HG03060 (cell line): ENCODE measurements around the gene FOSB.

Source experiments
- ATAC-seq: cut with Tn5 transposase; IDR thresholded peaks from one replicate; pipeline ENCODE4 v1.9.1; 2021; ENCODE audit warnings: low read depth, moderate number of reproducible peaks; ENCODE audit not compliant: unreplicated experiment

FOSB gene

DNA sequence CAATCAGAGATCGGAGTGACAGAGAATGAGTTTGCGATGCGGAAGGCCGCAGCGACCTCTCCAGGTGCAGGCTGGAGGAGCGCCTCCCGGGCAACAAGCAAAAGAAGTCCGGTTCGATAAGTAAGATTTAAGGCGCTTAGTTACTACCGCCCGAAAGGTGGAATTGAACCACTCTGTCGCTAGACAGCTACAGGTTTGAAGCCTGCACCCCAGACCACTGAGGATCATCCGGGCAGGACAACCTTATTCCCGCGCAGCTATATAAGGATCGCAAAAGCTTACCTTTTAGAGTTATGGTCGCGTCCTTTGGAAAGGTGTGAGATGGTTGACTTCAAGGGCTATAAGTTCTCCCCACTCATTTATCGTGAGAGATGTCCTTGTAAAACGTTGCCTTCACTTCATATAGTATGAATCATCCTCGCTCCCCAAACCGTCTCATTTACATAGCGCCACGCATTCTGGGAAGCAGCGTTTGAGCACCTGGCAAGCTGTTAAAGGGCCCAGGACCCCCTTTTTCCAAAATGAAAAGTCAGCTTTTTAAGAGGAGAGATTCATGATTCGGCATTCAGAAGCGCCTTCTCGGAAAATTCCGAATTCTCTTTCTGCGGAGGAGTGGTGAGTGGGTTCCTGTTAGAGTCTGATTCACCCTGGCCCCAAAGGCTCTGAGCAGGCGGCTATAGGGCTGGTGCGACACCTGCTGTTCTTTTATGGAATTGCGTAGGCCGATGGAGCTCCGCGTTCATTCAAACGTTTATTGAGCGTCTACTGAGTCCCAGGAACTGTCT lies 10.8 kb downstream of the FOSB start:
- peak; percentile 46 for ATAC-seq

DNA sequence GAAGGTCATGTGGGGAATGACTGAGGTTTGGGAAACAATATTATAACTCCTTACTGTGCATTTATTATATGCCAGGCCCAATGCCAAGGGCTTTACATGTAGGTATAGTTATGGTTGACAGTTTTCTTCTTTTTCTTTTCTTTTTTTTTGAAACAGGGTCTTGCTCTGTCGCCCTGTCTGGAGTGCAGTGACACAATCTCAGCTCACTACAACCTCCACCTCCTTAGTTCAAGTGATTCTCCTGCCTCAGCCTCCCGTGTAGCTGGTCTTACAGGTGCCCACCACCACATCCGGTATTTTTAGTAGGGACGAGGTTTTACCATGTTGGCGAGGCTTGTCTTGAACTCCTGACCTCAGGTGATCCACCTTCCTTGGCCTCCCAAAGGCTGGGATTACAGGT lies 15.2 kb downstream of the FOSB start:
- ATAC-seq: no peak

DNA sequence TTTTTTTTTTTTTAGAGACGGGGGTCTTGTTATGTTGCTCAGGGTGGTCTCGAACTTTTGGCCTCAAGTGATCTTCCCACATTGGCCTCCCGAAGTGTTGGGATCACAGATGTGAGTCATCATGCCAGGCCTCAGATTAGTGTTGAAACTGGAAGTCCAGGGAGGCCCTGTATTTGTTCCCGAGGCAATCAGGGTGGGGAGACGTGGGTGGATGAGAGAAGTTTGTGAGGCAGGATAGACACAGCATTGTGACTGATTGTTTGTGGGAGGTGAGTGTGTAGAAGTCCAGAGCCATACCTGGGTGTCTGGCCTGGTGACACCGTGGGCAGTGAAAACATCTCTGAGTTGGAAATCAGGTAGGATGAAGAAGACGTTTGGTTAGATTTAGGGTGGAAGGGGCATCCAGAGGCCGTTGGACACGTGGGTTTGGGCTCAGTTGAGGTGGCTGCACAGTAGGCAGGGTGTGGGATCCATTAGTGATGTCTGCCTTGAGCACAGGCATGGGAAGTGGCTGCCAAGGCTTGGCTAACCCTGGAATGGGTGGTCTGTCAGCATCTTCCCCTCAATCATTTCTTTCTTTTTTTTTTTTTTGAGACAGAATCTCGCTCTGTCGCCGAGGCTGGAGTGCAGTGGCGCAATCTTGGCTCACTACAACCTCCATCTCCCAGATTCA lies 16.6 kb downstream of the FOSB start:
- ATAC-seq: no peak

DNA sequence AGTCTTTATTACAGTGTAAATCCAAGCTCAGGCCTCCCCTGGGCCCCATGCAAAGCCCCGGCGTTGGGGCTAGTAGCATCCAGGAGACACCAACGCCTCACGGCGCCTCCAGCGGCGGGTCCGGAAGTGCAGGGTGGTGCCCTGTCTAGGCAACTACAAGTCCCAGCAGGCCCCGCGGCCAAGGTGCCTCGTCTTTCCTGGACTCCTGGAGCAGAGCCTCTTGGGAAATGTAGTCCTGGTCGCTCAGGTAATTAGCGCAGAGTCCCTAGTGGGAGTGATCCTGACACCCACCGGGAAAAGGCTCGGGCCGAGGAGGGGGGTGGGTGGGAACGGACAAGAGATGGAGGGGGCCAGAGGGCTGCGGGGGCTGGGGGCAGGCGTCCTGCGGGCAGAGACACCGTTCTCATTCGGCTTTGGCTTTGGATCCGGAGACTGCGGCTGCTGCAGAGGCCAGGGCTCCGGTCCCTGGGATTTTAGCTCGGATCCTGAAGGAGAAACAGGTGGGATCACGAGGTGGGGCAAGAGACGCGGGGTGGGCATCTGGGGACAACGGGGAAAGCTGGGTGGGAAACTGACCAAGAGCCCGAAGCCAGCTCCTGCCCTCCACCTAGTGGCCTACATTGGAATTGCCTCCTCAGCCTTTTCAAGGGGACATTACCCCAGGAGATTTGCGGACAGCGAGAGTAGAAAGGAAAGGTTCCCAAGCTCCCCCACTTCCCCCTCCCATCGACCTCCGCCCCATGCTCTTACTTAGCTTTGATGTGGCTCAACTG lies 17.7 kb downstream of the FOSB start:
- ATAC-seq: peak; percentile 72

DNA sequence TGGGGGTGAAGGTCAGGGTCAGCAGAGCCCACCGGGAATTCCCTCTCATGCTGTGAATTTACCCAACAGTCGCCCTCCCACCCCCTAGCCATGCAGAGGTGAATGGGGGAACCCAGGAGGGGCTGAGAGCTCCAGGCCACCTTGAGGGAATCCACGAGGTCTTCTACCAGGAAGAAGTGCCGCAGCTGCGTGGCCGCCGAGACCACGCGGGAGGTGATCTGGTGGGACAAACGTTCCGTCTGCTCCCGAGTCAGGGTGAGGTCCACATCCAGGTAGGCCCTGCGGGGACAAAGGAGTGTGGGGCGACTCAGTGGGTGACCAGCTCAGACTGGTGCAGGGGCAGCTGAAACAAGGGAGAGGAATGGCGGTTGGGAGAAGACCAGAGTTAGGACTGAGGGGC lies 20.9 kb downstream of the FOSB start:
- no peak for ATAC-seq

DNA sequence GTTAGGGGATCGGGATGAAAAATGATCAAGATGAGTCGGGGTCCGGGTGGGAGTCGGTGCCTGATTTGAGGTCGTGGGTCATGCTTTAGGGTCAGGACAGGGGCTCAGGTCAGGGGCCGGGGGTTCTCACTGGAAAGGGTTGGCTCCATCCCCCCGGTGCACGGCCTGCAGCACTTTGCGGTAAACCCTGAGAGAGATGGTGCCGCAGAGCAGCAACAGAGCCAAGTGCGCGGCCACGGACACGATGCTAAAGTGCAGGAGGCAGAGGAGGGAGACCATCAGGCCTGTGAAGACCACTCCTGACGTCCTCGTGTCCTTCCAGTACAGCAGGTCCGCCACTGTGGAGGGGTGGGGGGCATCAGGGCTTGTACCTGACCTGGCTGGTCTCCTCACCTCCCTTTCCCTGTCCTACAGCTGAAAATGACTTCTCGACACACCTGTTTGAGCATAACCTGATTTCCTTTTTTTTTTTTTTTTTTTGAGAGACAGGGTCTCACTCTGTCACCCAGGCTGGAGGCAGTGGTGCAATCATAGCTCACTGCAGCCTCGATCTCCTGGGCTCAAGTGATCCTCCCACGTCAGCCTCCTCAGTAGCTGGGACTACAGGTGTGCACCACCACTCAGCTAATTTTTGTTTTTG lies 21.5 kb downstream of the FOSB start:
- no peak for ATAC-seq

DNA sequence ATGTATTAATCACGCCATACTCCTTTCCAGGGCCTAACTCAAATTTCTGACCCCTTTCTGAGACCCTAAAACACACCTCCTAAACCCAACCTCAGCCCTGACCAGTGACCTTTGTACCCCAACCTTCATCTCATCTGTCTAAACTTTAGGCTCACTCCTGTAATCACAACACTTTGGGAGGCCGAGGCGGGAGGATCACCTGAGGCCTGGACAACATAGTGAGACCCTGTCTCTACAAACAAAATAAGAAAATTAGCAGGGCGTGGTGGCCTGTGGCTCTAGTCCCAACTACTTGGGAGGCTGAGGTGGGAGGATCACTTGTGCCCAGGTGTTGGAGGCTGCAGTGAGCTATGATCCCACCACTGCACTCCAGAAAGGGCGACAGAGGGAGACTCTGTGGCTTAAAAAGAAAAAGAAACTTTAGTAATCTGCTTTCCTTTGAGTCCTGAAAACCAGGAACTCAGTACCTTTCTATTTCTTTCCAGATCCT lies 24.4 kb downstream of the FOSB start:
- no peak for ATAC-seq

DNA sequence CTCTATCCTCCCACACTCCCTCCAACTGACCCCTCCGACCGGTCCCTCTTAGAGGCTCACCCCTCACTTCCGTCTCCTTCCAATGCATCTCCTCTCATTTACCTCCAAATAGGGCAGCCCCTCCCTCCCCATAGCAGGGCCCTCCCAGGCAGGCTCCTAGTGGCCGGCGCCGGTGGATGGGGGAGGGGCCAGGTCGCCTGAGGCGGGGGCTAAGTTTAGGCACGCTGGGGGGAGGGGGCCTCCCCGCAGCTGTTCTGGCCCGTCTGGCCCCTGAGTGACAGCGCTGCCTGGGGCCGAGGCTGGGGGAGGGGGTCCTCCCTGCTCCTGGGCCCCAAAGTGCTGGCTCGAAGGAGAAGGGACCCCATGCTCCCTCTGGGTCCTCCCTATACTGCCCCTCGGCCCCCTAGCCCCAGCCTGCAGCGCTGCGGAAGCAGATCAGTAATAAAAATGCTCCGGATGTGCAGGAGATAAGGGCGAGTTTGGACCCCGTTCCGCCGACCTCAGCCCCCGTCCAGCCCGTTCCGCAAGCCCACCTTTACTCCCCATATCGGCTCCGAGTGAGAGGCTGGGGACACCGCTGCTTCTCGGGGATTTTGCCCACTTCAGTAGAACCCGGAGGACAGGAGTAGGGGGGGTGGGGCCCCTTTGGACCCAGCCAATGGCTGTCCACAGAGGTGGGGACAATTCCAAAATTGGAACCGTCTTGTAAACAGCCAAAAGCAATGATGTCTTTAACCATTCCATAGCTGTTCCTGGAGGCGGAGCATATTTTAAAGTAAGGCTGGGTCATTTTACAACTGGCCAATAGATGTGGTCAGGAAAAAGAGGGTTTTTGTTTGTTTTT lies 25.1 kb downstream of the FOSB start:
- ATAC-seq: no peak

DNA sequence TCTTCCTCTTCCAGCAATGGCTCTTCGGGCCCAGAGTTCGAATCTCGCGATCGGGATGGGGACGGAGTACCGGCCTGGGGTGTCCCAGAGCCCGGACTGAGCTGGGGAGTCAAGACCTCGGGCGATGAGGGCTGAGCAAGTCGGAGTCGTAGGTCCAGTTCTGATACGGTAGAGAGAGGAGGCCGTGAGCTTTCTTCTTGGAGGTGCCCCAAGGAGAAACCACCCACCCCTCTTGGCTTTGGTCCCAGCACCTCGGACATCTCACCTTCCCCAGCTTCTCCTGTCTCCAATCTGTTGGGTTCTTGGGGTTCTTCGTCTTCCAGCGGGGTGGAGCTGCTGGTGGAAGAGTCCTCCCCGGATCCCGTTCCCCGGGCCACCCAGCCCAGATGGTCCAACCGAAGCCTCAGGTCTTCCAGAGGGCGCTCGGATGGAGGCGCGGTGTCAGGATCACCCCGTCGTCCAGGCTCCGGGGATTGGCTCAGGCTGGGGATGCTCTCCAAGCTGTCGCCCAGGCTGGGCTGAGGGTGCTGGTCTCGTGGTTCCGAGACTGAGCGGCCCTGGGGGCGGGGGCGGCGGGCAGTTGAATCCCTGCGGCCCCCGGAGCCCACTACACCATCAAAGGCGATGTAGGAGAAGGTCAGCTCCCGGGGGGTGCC lies 26.6 kb downstream of the FOSB start:
- ATAC-seq: no peak

DNA sequence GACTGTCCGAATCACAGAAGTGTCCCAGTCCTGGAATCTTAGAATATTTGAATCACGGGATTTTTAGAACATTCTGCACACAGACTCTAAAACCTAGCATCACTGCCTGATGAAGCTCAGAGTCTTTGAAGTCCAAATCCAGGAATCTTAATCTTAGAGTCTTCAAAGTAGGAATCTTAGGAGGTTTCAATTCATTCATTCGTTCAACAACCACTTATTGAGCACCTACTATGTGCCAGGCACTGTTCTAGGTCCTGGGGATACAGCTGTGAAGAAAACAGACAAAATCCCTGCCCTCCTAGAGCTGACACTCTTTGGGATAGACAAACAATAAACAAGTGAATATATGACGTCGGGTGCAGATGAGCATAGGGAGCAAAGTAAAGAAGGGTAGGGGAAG lies 27.4 kb downstream of the FOSB start:
- ATAC-seq: no peak

DNA sequence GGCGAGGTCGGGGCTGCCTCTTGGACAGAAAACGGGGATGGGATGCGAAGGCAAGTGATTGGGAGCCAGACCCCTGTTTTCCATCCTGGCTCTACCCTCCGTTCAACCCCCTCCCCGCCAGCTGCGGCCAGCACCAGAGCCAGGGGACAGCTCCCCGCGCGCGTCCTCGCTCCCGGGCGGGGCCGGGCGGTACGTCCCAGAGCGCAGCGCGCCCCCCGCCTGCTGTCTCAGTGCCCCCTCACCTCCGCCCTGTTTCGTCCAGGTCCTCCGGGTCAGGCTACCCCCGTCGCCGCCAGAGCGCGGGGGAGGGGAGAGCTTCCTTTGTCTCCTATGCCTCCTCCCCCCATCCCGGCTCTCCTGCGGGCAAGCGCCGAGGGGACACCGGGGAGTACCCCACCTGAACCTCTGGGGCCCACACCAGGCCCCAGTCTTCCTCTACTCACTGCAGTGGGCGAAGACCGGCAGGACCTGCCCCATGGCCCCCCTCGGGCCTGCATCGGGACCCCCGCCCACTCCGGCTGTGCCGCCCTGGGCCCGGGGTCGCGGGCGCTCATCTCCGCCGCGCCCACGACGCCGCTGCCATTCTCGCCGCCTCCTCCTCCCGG lies 28.7 kb downstream of the FOSB start:
- no peak for ATAC-seq

DNA sequence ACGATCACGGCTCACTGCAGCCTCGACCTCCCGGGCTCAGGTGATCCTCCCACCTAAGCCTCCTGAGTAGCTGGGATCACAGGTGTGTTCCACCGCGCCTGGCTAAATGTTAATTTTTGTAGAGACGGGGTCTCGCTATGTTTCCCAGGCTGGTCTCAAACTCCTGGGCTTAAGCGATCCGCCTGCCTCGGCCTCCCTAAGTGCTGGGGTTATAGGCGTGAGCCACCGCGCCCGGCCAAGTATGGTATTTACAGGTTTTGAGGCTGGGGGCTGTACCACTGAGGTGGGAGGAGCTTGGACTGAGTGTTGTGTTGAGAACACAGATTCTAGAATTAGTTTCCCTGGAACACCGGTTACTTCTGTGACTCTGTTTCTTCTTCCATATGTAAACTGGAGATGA lies 30.0 kb downstream of the FOSB start:
- no peak for ATAC-seq

DNA sequence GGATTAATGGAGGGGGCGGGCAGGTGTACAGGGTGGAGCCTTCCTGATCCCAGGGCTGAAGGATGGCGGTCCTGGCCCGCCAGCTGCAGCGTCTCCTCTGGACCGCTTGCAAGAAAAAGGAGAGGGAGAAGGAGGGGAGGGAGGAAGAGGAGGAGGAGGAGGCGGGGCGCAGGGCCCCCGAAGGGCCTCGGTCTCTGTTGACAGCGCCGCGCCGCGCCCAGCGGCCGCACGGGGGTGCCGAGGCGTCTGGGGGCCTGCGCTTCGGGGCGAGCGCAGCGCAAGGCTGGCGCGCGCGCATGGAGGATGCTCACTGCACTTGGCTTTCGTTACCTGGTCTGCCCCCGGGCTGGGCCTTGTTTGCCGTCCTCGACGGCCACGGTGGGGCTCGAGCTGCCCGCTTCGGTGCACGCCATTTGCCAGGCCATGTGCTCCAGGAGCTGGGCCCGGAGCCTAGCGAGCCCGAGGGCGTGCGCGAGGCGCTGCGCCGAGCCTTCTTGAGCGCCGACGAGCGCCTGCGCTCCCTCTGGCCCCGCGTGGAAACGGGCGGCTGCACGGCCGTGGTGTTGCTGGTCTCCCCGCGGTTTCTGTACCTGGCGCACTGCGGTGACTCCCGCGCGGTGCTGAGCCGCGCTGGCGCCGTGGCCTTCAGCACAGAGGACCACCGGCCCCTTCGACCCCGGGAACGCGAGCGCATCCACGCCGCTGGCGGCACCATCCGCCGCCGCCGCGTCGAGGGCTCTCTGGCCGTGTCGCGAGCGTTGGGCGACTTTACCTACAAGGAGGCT lies 30.8 kb downstream of the FOSB start, which contains the start of gene PPM1N:
Gene PPM1N, plus strand, starts transcription at position 33 of the 785 bp plus-strand sequence. Its CDS starts 30 bp downstream, at position 63.
- no peak for ATAC-seq

DNA sequence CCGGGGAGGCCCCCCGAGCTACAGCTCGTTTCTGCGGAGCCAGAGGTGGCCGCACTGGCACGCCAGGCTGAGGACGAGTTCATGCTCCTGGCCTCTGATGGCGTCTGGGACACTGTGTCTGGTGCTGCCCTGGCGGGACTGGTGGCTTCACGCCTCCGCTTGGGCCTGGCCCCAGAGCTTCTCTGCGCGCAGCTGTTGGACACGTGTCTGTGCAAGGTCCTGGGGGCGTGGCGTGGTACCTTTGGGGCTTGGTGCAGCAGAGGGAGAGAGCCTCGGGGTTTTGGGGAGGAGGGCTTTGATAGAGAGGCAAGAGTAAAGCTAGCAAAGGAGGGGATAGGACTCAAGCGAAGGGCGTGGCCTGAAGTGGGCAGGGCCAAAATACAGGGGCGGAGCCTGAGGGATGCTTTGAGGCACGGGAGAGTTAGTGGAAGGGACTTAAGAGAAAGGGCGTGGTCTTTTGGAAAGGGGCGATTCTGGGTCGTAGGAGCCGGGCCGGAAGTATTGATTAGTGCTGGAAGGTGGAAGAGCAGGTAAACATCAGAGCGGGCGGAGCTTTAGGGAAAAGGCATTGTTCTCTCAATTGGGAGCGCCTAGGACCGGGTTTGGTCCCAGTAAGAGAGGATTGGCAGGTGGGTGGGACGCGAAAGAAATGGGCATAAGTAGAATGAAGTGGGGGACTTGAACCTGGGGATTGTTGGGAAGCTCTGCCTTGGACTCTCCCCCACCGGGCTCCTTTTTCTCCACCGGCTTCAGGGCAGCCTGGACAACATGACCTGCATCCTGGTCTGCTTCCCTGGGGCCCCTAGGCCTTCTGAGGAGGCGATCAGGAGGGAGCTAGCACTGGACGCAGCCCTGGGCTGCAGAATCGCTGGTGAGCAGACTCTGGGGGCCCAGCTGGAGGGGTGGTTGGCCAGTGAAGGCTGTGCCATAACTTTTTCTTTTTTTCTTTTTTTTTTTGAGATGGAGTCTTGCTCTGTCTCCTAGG lies 31.7 kb downstream of the FOSB start:
- no peak for ATAC-seq

DNA sequence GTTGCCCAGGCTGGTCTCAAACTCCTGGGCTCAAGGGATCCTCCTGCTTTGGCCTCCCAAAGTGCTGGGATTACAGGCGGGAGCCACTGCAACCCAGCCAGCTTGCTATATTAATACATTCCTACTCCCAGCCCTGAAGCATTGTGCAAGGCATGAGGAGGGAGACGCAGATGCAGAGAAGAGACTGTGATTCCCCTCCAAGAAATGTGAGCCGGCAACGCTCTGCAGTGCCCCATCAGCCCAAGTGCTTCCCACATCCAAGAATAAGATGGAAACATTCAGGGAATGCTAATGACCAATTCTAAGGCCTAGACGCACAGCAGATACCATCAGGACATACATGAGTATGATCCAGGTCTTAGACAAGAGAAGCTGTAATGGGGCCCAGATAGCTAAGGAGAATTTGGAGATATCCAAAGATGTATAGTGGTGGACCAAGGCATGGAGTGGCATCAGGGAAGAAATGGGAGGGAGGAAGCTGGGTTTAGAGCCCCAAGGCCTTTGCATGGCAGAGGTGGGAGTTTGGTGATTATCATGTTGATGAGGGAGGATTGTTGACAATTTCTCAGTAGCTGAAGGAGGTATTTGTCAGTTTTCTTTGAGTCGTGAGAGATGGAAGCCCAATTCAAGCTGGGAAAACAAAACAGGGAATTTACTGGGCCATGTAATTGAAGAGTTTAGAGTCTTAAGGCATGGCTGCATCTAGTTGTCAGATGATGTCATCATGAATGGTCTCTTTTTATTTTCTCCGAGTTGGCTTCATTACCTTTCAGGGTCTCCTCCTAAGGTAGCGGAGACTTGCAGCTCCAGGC lies 33.3 kb downstream of the FOSB start:
- ATAC-seq: no peak

DNA sequence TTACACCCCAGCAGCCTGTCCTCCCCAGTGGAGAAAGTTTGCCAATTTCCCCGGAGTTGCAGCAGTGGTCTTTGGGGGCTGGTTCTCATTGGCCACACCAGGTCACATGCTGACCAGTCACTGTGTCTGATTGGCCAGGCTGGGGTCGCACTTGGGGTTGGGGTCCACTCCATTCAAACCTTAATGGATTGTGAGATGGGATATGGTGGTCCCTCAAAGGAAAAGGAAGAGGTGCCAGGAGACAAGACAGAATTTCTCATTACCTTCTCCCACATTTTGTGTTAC lies 33.9 kb downstream of the FOSB start:
- ATAC-seq: no peak
